Activated naive CD4-positive, alpha-beta T cell treated with anti-CD3 and anti-CD28 coated beads, Interleukin-2, amount 10 ng/mL, durations not matched to agents 7 days and 5 days (primary cell): ENCODE data around the gene CEP250.
"Not testable (repeated sequence)": the region's sequence is repeated elsewhere in the genome, so short reads cannot be mapped to it uniquely, and the experiment has no call there.

Experiments used
- CTCF ChIA-PET: fragments of 350-600 bp; sonication (Branson Sonifier 250); formaldehyde crosslinking; loops from one replicate; lab custom pipeline; 2021; ENCODE audit warnings: antibody characterized with exemption; lab: Charles Lee
- DNase-seq: peaks from one replicate; pipeline ENCODE4 v3.0.0-alpha.2; 2020
- H3K27ac Mint-ChIP-seq: one replicate; pipeline ENCODE4 v1.8.0; 2021; ENCODE audit warnings: mild to moderate bottlenecking, moderate library complexity, mixed read lengths
- H3K27me3 Mint-ChIP-seq: one replicate; pipeline ENCODE4 v1.8.0; 2021; ENCODE audit warnings: mild to moderate bottlenecking, mixed read lengths
- H3K36me3 Mint-ChIP-seq: one replicate; pipeline ENCODE4 v1.8.0; 2021; ENCODE audit warnings: mixed read lengths
- H3K4me1 Mint-ChIP-seq: one replicate; pipeline ENCODE4 v1.8.0; 2021; ENCODE audit warnings: mixed read lengths
- H3K4me3 Mint-ChIP-seq: one replicate; pipeline ENCODE4 v1.8.0; 2021; ENCODE audit warnings: mild to moderate bottlenecking, moderate library complexity, mixed read lengths
- H3K9me3 Mint-ChIP-seq: one replicate; pipeline ENCODE4 v1.8.0; 2021; ENCODE audit warnings: mixed read lengths

The CEP250 gene

GRCh38 chr20:35541118-35541782 lies 85.9 kb downstream of the CEP250 start:
- H3K4me1 Mint-ChIP-seq: peaks cover 24% of the 10 kb centered on the region
- H3K4me3 Mint-ChIP-seq: peak overlapping the region; percentile 85
- H3K27ac Mint-ChIP-seq: no peak overlapping the region
- peaks cover under 1% of the 10 kb centered on the region for H3K27me3 Mint-ChIP-seq
- DNase-seq: no peak
- H3K36me3 Mint-ChIP-seq: peaks cover 5% of the 10 kb centered on the region
- H3K9me3 Mint-ChIP-seq: no peaks in the 10 kb centered on the region
- CTCF ChIA-PET: interaction anchor here (0.6 kb wide), 1 partner anchor 502 kb away, joined by 4 read pairs; no protein-coding TSS in a partner anchor

DNA sequence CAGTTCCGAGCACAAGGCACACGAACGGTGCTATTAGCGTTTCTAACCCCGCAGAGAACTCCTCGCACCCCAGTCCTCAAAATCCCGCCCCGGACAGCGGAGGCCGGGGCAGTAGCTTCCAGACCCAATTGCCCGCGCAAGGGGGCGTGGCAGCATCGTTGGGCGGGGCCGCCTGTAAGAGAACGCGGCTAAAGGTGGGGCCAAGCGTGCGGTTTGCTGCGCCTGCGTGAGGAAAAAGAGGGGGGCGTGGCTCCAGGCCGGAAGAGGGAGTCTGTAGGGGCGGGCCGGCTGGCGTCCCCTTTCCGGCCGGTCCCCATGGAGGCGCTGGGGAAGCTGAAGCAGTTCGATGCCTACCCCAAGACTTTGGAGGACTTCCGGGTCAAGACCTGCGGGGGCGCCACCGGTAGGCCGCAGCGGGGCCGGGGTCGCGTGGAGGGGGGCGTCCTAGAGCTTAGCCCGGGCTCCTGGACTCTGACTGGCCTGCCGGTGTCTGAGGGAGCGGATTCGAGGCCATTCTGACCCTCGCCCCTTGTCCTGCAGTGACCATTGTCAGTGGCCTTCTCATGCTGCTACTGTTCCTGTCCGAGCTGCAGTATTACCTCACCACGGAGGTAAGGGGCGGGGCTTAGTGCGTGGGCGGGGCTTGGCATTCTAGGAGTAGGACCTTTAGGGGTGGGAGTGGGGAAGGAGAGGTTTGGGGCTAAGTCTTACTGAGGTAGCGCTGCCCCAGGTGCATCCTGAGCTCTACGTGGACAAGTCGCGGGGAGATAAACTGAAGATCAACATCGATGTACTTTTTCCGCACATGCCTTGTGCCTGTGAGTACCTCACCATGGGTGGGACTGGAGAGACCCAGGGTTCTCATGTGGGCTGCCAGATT lies 86.6 kb downstream of the CEP250 start, which contains the start of gene ERGIC3:
Gene ERGIC3 (plus strand): TSS at position 296 of the 880 bp plus-strand sequence. CDS start 20 bp downstream, at position 316.
- Mint-ChIP-seq H3K27me3 (no peaks in the 10 kb centered on the region), H3K4me3 (peak within 1 kb of the TSS; percentile 85), H3K36me3 (peaks cover 5% of the 10 kb centered on the region), H3K9me3 (no peaks in the 10 kb centered on the region), H3K4me1 (peaks cover 24% of the 10 kb centered on the region), H3K27ac (peak within 1 kb of the TSS; percentile 86)
- peak; percentile 98 for DNase-seq
- CTCF ChIA-PET: interaction anchor here (0.9 kb wide), 1 partner anchor 79 kb away, joined by 3 read pairs; no protein-coding TSS in a partner anchor

GRCh38 chr20:35542990-35543389 lies 87.6 kb downstream of the CEP250 start:
- Mint-ChIP-seq H3K4me3 (peak overlapping the region; percentile 85), H3K27me3 (no peaks in the 10 kb centered on the region), H3K36me3 (peaks cover 5% of the 10 kb centered on the region), H3K4me1 (peaks cover 24% of the 10 kb centered on the region), H3K27ac (peak overlapping the region; percentile 50), H3K9me3 (no peaks in the 10 kb centered on the region)
- no peak for DNase-seq
- CTCF ChIA-PET: interaction anchor here (0.9 kb wide), 1 partner anchor 80 kb away, joined by 3 read pairs; no protein-coding TSS in a partner anchor

DNA sequence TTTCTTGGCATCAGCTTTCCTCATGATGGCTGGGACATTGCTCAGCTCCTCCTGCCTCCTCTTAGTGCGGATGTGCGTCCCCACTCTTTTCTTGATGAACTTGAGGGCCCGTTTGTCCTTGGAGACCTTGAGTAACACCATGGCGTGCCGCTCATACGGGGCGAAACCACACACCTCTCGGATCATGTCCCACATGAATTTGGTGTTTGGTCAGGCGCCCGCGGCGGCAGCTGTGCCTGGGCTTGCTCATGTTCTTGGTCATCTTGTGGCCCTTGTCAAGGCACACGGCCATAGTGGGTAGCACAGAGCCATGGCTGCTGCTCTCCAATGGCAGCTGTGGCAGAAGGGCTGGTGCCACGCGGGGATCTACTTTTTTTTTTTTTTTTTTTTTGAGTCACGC lies 89.0 kb downstream of the CEP250 start:
- no peak for DNase-seq
- peaks cover 24% of the 10 kb centered on the region for H3K4me1 Mint-ChIP-seq
- no peaks in the 10 kb centered on the region for H3K9me3 Mint-ChIP-seq
- no peaks in the 10 kb centered on the region for H3K27me3 Mint-ChIP-seq
- H3K36me3 Mint-ChIP-seq: peaks cover 10% of the 10 kb centered on the region
- CTCF ChIA-PET: no interaction called here
- H3K4me3 Mint-ChIP-seq: no peak overlapping the region
- H3K27ac Mint-ChIP-seq: no peak overlapping the region

- CTCF ChIA-PET, H3K9me3 Mint-ChIP-seq, H3K27ac Mint-ChIP-seq, H3K4me3 Mint-ChIP-seq, H3K27me3 Mint-ChIP-seq, H3K36me3 Mint-ChIP-seq, DNase-seq: not testable (repeated sequence)
- peaks cover 24% of the 10 kb centered on the region for H3K4me1 Mint-ChIP-seq
Measured at GRCh38 chr20:35544941-35545340, 89.5 kb downstream of the CEP250 start.

DNA sequence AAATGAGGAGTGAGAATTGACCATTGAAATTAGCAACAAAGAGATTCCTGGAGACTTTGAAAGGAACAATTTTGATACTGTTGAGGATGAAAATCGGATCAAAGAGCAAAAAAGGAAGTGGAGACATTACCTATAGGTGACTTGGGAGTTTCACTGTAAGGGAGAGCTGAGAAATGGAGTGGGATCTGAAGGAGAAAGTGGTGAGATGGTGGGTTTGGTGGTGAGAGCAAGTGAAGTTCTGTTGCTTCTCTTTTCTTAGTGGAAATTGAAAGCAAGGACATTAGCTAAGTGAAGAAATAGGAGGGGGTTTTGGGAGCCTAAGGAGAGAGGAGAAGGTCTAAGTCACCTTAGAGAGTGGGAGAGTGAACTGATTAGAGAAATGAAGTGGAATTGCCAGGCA lies 90.7 kb downstream of the CEP250 start:
- no peaks in the 10 kb centered on the region for H3K27me3 Mint-ChIP-seq
- H3K36me3 Mint-ChIP-seq: peaks cover 12% of the 10 kb centered on the region
- no peak overlapping the region for H3K27ac Mint-ChIP-seq
- no peaks in the 10 kb centered on the region for H3K9me3 Mint-ChIP-seq
- CTCF ChIA-PET: no interaction called here
- no peak overlapping the region for H3K4me3 Mint-ChIP-seq
- H3K4me1 Mint-ChIP-seq: peaks cover 23% of the 10 kb centered on the region
- no peak for DNase-seq

GRCh38 chr20:35547329-35547728 lies 91.9 kb downstream of the CEP250 start:
- CTCF ChIA-PET: no interaction called here
- no peaks in the 10 kb centered on the region for H3K27me3 Mint-ChIP-seq
- H3K9me3 Mint-ChIP-seq: no peaks in the 10 kb centered on the region
- no peak overlapping the region for H3K4me3 Mint-ChIP-seq
- peaks cover 13% of the 10 kb centered on the region for H3K4me1 Mint-ChIP-seq
- no peak for DNase-seq
- H3K36me3 Mint-ChIP-seq: peaks cover 12% of the 10 kb centered on the region
- H3K27ac Mint-ChIP-seq: no peak overlapping the region

GRCh38 chr20:35551503-35551902 lies 96.1 kb downstream of the CEP250 start:
- peaks cover 11% of the 10 kb centered on the region for H3K36me3 Mint-ChIP-seq
- DNase-seq: no peak
- H3K4me3 Mint-ChIP-seq: no peak overlapping the region
- H3K9me3 Mint-ChIP-seq: no peaks in the 10 kb centered on the region
- H3K4me1 Mint-ChIP-seq: no peaks in the 10 kb centered on the region
- no peaks in the 10 kb centered on the region for H3K27me3 Mint-ChIP-seq
- CTCF ChIA-PET: no interaction called here
- H3K27ac Mint-ChIP-seq: no peak overlapping the region

- no peak overlapping the region for H3K4me3 Mint-ChIP-seq
- H3K27me3 Mint-ChIP-seq: no peaks in the 10 kb centered on the region
- H3K27ac Mint-ChIP-seq: no peak overlapping the region
- H3K36me3 Mint-ChIP-seq: peaks cover 11% of the 10 kb centered on the region
- CTCF ChIA-PET: no interaction called here
- no peak for DNase-seq
- H3K9me3 Mint-ChIP-seq: no peaks in the 10 kb centered on the region
- H3K4me1 Mint-ChIP-seq: no peaks in the 10 kb centered on the region
Measured at GRCh38 chr20:35552914-35553313, 97.5 kb downstream of the CEP250 start.

DNA sequence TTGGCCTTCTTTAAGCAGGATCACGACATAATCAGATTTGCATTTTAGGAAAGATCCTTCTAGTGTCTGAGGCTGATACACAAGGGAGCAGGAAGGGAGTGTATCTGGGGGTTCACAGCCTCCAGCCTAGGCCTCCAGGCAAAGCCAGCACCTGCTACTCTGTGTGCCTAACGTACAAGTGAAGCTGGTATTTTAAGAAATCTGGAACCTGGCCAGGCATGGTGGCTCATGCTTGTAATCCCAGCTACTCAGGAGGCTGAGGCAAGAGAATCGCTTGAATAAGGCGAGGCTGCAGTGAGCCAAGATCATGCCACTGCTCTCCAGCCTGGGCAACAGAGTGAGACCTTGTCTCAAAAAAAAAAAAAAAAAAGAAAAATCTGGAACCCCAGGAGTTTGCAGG lies 100.1 kb downstream of the CEP250 start:
- H3K4me3 Mint-ChIP-seq, H3K9me3 Mint-ChIP-seq, H3K36me3 Mint-ChIP-seq, H3K27ac Mint-ChIP-seq, H3K27me3 Mint-ChIP-seq, DNase-seq, H3K4me1 Mint-ChIP-seq: not testable (repeated sequence)
- CTCF ChIA-PET: interaction anchor here (0.6 kb wide), 1 partner anchor 532 kb away, joined by 3 read pairs; no protein-coding TSS in a partner anchor

- Mint-ChIP-seq H3K27ac (no peak overlapping the region), H3K4me3 (no peak overlapping the region), H3K36me3 (peaks cover 4% of the 10 kb centered on the region), H3K9me3 (no peaks in the 10 kb centered on the region), H3K4me1 (no peaks in the 10 kb centered on the region), H3K27me3 (no peaks in the 10 kb centered on the region)
- CTCF ChIA-PET: no interaction called here
- DNase-seq: no peak
Measured at GRCh38 chr20:35555951-35556645, 100.7 kb downstream of the CEP250 start.

- H3K27ac Mint-ChIP-seq: no peak overlapping the region
- CTCF ChIA-PET: no interaction called here
Measured at GRCh38 chr20:35556871-35557270, 101.5 kb downstream of the CEP250 start.

GRCh38 chr20:35558451-35558850 lies 103.1 kb downstream of the CEP250 start:
- CTCF ChIA-PET: no interaction called here
- no peak overlapping the region for H3K27ac Mint-ChIP-seq
- no peaks in the 10 kb centered on the region for H3K4me1 Mint-ChIP-seq
- H3K4me3 Mint-ChIP-seq: no peak overlapping the region
- H3K9me3 Mint-ChIP-seq: no peaks in the 10 kb centered on the region
- no peaks in the 10 kb centered on the region for H3K27me3 Mint-ChIP-seq
- H3K36me3 Mint-ChIP-seq: peaks cover 4% of the 10 kb centered on the region
- no peak for DNase-seq

More at GRCh38 chr20:35556871-35557270, 101.5 kb downstream of the CEP250 start:
- DNase-seq: no peak
- H3K4me3 Mint-ChIP-seq: no peak overlapping the region
- no peaks in the 10 kb centered on the region for H3K27me3 Mint-ChIP-seq
- no peaks in the 10 kb centered on the region for H3K9me3 Mint-ChIP-seq
- H3K4me1 Mint-ChIP-seq: no peaks in the 10 kb centered on the region
- peaks cover 4% of the 10 kb centered on the region for H3K36me3 Mint-ChIP-seq

- Mint-ChIP-seq H3K27ac (no peak overlapping the region), H3K4me3 (no peak overlapping the region), H3K4me1 (no peaks in the 10 kb centered on the region), H3K36me3 (peaks cover 4% of the 10 kb centered on the region), H3K27me3 (no peaks in the 10 kb centered on the region), H3K9me3 (no peaks in the 10 kb centered on the region)
- no peak for DNase-seq
- CTCF ChIA-PET: no interaction called here
Measured at GRCh38 chr20:35559042-35559693, 103.8 kb downstream of the CEP250 start.
